Mesendoderm (in vitro differentiated cells): ENCODE measurements around the gene CPNE7.

Source experiments
- DNase-seq: peaks from one replicate; pipeline ENCODE4 v3.0.0; 2013
- H2AK5ac ChIP-seq: 2 replicates; pipeline ENCODE4 v1.6.1; 2013; ENCODE audit warnings: low read length, inconsistent platforms
- H2BK120ac ChIP-seq: 2 replicates; pipeline ENCODE4 v1.6.1; 2013; ENCODE audit warnings: low read depth, mild to moderate bottlenecking, low read length, moderate library complexity, mixed read lengths
- H2BK15ac ChIP-seq: replicated peaks from 2 replicates; pipeline ENCODE4 v1.6.1; 2013; ENCODE audit warnings: low read depth, mild to moderate bottlenecking, moderate library complexity
- H2BK5ac ChIP-seq: 2 replicates; pipeline ENCODE4 v1.6.1; 2013; ENCODE audit warnings: low read length, inconsistent platforms
- H3K18ac ChIP-seq: 2 replicates; pipeline ENCODE4 v1.6.1; 2013; ENCODE audit warnings: mild to moderate bottlenecking, low read length, mixed read lengths
- H3K23ac ChIP-seq: one replicate; pipeline ENCODE4 v1.6.1; 2013; ENCODE audit warnings: low read length
- H3K27ac ChIP-seq: 2 replicates; pipeline ENCODE4 v1.5.1; 2013; ENCODE audit warnings: low read depth, mild to moderate bottlenecking, inconsistent platforms, low read length, moderate library complexity
- H3K27me3 ChIP-seq: 2 replicates; pipeline ENCODE4 v1.6.1; 2013; ENCODE audit warnings: low read length, control low read depth, mild to moderate bottlenecking, inconsistent platforms; ENCODE audit not compliant: insufficient read depth, poor library complexity
- H3K36me3 ChIP-seq: 2 replicates; pipeline ENCODE4 v1.6.1; 2013; ENCODE audit warnings: low read length, inconsistent platforms; ENCODE audit not compliant: control insufficient read depth, insufficient read depth
- H3K4ac ChIP-seq: one replicate; pipeline ENCODE4 v1.6.1; 2013; ENCODE audit warnings: low read depth, mild to moderate bottlenecking, low read length, moderate library complexity
- H3K4me1 ChIP-seq: 2 replicates; pipeline ENCODE4 v1.6.1; 2013; ENCODE audit warnings: low read depth, low read length, inconsistent platforms; ENCODE audit not compliant: control insufficient read depth
- H3K4me2 ChIP-seq: 2 replicates; pipeline ENCODE4 v1.6.1; 2013; ENCODE audit warnings: low read length
- H3K4me3 ChIP-seq: 2 replicates; pipeline ENCODE4 v1.5.1; 2013; ENCODE audit warnings: mild to moderate bottlenecking, low read length
- H3K56ac ChIP-seq: one replicate; pipeline ENCODE4 v1.6.1; 2013; ENCODE audit warnings: low read length
- H3K79me1 ChIP-seq: 2 replicates; pipeline ENCODE4 v1.6.1; 2013; ENCODE audit warnings: low read length, inconsistent platforms
- H3K79me2 ChIP-seq: 2 replicates; pipeline ENCODE4 v1.6.1; 2013; ENCODE audit warnings: mild to moderate bottlenecking, low read length; ENCODE audit not compliant: control insufficient read depth, insufficient read depth
- H3K9ac ChIP-seq: 2 replicates; pipeline ENCODE4 v1.6.1; 2013; ENCODE audit warnings: low read length, inconsistent platforms
- H4K5ac ChIP-seq: one replicate; pipeline ENCODE4 v1.6.1; 2013; ENCODE audit warnings: low read length
- H4K8ac ChIP-seq: one replicate; pipeline ENCODE4 v1.6.1; 2013; ENCODE audit warnings: low read depth, mild to moderate bottlenecking, control low read depth, low read length, moderate library complexity
- WGBS: extraction: QIAGEN DNeasy Blood & Tissue Kit; methylation state at CpG from one replicate; pipeline ENCODE4 v1.1.7; 2013; ENCODE audit warnings: low lambda C conversion rate, missing lambda C conversion rate; ENCODE audit not compliant: insufficient coverage; ENCODE audit errors: extremely low coverage; 5-methylcytosine and 5-hydroxymethylcytosine counted together

The CPNE7 gene

GRCh38 chr16:89544113-89544512, 31.4 kb upstream of the CPNE7 start:
- H4K5ac ChIP-seq, result no peak overlapping the region
- H3K4me1 ChIP-seq, result no peaks in the 10 kb centered on the region
- peaks cover 12% of the 10 kb centered on the region for H3K36me3 ChIP-seq
- no peak overlapping the region for H3K18ac ChIP-seq
- H2AK5ac ChIP-seq, result no peak overlapping the region
- no peaks in the 10 kb centered on the region for H3K27me3 ChIP-seq
- no peak overlapping the region for H2BK15ac ChIP-seq
- H2BK5ac ChIP-seq, result no peak overlapping the region
- H3K9ac ChIP-seq, result no peak overlapping the region
- H3K4ac ChIP-seq, result no peak overlapping the region
- H3K79me1 ChIP-seq, result no peaks in the 10 kb centered on the region
- no peak overlapping the region for H3K4me3 ChIP-seq
- no peak overlapping the region for H3K56ac ChIP-seq
- H3K79me2 ChIP-seq, result no peaks in the 10 kb centered on the region
- no peak overlapping the region for H4K8ac ChIP-seq
- no peak overlapping the region for H3K4me2 ChIP-seq
- no peak overlapping the region for H3K27ac ChIP-seq
- no peak for DNase-seq
- H3K23ac ChIP-seq, result no peak overlapping the region
- no CpG with 5 or more reads among the region's 11 CpGs for WGBS
- no peak overlapping the region for H2BK120ac ChIP-seq

GRCh38 chr16:89544713-89545043, 30.9 kb upstream of the CPNE7 start:
- H4K8ac ChIP-seq, result no peak overlapping the region
- H3K27me3 ChIP-seq, result no peaks in the 10 kb centered on the region
- peaks cover 12% of the 10 kb centered on the region for H3K36me3 ChIP-seq
- no peak overlapping the region for H2BK120ac ChIP-seq
- no peaks in the 10 kb centered on the region for H3K79me2 ChIP-seq
- no CpG with 5 or more reads among the region's 13 CpGs for WGBS
- H2BK15ac ChIP-seq, result no peak overlapping the region
- no peak overlapping the region for H2BK5ac ChIP-seq
- H3K4me2 ChIP-seq, result no peak overlapping the region
- no peak overlapping the region for H4K5ac ChIP-seq
- no peak overlapping the region for H3K56ac ChIP-seq
- no peak overlapping the region for H3K9ac ChIP-seq
- no peak for DNase-seq
- no peaks in the 10 kb centered on the region for H3K4me1 ChIP-seq
- no peak overlapping the region for H3K18ac ChIP-seq
- H3K4ac ChIP-seq, result no peak overlapping the region
- H2AK5ac ChIP-seq, result no peak overlapping the region
- H3K27ac ChIP-seq, result no peak overlapping the region
- no peak overlapping the region for H3K23ac ChIP-seq
- no peak overlapping the region for H3K4me3 ChIP-seq
- H3K79me1 ChIP-seq, result no peaks in the 10 kb centered on the region

GRCh38 chr16:89545044-89545830, 30.3 kb upstream of the CPNE7 start:
- Histone ChIP-seq H3K56ac (no peak overlapping the region), H3K27me3 (no peaks in the 10 kb centered on the region), H3K23ac (no peak overlapping the region), H3K4me3 (no peak overlapping the region), H3K4me1 (no peaks in the 10 kb centered on the region), H3K79me2 (no peaks in the 10 kb centered on the region), H3K4me2 (no peak overlapping the region), H4K5ac (no peak overlapping the region), H4K8ac (no peak overlapping the region), H2AK5ac (no peak overlapping the region), H2BK15ac (no peak overlapping the region), H3K4ac (no peak overlapping the region), H3K18ac (no peak overlapping the region), H2BK5ac (no peak overlapping the region), H3K9ac (no peak overlapping the region), H3K27ac (no peak overlapping the region), H3K36me3 (peaks cover 12% of the 10 kb centered on the region), H2BK120ac (no peak overlapping the region), H3K79me1 (no peaks in the 10 kb centered on the region)
- WGBS, result no CpG with 5 or more reads among the region's 17 CpGs
- DNase-seq, result no peak

GRCh38 chr16:89545831-89546574, 29.6 kb upstream of the CPNE7 start:
- H3K27me3 ChIP-seq, result no peaks in the 10 kb centered on the region
- DNase-seq, result no peak

GRCh38 chr16:89546781-89547180, 28.8 kb upstream of the CPNE7 start:
- no peak overlapping the region for H2BK5ac ChIP-seq
- H3K27ac ChIP-seq, result no peak overlapping the region
- no peak overlapping the region for H4K8ac ChIP-seq
- WGBS, result no CpG with 5 or more reads among the region's 19 CpGs
- H3K9ac ChIP-seq, result no peak overlapping the region
- DNase-seq, result no peak
- no peak overlapping the region for H3K18ac ChIP-seq
- no peak overlapping the region for H2BK15ac ChIP-seq
- H3K23ac ChIP-seq, result no peak overlapping the region
- H2BK120ac ChIP-seq, result no peak overlapping the region
- H3K79me2 ChIP-seq, result no peaks in the 10 kb centered on the region
- H3K4me2 ChIP-seq, result no peak overlapping the region
- peaks cover 13% of the 10 kb centered on the region for H3K36me3 ChIP-seq
- H3K27me3 ChIP-seq, result no peaks in the 10 kb centered on the region
- no peak overlapping the region for H2AK5ac ChIP-seq
- H3K79me1 ChIP-seq, result no peaks in the 10 kb centered on the region
- no peaks in the 10 kb centered on the region for H3K4me1 ChIP-seq
- no peak overlapping the region for H3K4ac ChIP-seq
- no peak overlapping the region for H4K5ac ChIP-seq
- H3K56ac ChIP-seq, result no peak overlapping the region
- H3K4me3 ChIP-seq, result no peak overlapping the region

More at GRCh38 chr16:89545831-89546574, 29.6 kb upstream of the CPNE7 start:
- Histone ChIP-seq H4K5ac (no peak overlapping the region), H3K79me1 (no peaks in the 10 kb centered on the region), H3K4me3 (no peak overlapping the region), H3K23ac (no peak overlapping the region), H3K4me2 (no peak overlapping the region), H2BK15ac (no peak overlapping the region), H2AK5ac (no peak overlapping the region), H3K27ac (no peak overlapping the region), H2BK120ac (no peak overlapping the region), H3K4me1 (no peaks in the 10 kb centered on the region), H3K18ac (no peak overlapping the region), H3K36me3 (peaks cover 12% of the 10 kb centered on the region), H3K9ac (no peak overlapping the region), H3K79me2 (no peaks in the 10 kb centered on the region), H3K4ac (no peak overlapping the region), H3K56ac (no peak overlapping the region), H2BK5ac (no peak overlapping the region), H4K8ac (no peak overlapping the region)
- no CpG with 5 or more reads among the region's 26 CpGs for WGBS
